GM19238 (cell line): ENCODE results near the gene AKAP3.

Source experiments
- DNase-seq: peaks from one replicate; pipeline ENCODE4 v3.0.0; 2011; ENCODE audit warnings: low spot score; ENCODE audit not compliant: insufficient read length

AKAP3 gene

DNA sequence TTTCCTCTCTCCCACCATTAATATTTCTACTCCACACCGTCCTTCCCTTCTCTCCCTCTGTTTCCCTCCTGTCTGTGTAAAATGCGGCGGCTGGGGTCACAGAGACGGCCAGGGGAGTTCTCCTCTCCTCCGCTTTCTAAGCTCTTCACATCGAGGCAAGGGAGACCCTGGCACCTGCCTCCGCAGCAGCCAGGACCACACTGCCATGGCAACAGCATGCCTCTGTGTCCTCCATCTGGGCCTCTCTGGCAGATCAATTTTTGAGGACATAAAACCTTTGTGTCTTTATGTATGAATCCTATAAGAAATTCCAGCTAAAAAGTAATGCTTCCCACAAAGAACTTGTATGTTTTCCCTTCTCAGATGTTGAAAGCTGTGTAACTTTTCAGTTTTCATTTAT, 45.4 kb downstream of the AKAP3 start:
- DNase-seq: no peak

DNA sequence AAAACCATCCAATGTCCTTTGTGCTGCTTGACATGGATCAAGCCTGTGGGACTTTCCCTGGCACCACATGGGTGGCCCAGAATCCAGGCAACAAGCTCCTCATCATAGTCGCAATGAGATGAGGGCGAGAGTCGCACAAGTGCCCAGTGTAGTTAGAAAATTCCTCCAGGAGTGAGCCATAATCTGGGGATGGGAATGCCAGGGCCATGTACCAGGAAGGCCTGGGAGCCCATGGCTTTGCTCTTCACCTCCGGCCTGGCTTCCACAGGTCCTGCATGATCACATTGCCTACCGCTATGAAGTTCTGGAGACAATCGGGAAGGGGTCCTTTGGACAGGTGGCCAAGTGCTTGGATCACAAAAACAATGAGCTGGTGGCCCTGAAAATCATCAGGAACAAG, 53.0 kb downstream of the AKAP3 start:
- no peak for DNase-seq

DNA sequence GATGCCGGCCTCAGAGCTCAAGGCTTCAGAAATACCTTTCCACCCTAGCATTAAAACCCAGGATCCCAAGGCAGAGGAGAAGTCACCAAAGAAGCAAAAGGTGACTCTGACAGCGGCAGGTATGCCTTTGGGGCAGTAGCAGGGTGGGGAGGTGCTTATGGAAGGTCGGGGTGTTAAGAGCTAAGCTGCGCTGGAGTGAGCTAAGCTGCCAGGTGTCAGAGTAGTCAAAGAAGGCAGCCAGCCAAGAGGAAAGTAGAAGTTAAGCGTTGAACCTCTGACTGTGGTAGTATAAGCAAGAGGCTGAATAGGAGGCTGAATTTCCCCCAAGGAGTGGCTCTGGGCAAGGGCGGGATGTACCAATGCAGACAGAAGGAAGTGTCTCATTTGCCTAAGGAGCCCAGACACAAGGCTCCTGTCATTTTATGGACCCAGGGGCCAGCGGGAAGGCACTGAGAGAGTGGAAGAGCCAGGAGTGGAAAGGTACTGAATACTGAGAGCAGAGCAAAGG, 57.6 kb downstream of the AKAP3 start:
- no peak for DNase-seq

DNA sequence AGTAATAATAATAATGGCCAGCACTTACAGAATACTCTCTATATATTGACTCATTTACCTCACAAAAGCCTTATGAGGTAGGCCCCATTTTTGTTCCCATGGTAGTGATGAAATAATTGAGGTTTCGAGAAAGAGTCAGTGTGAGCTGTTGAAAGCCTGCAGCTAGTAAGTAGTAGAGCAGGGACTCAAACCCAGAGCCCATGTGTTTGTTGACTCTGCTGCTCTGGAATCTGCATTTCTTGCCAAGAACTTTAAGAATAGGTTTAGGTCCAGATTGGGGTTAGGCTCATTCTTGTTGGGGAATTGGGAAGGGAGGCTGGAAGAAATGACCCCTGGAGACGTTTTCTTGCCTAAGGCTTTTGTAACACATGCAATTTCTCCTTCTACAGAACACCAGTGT, 58.9 kb downstream of the AKAP3 start:
- no peak for DNase-seq

DNA sequence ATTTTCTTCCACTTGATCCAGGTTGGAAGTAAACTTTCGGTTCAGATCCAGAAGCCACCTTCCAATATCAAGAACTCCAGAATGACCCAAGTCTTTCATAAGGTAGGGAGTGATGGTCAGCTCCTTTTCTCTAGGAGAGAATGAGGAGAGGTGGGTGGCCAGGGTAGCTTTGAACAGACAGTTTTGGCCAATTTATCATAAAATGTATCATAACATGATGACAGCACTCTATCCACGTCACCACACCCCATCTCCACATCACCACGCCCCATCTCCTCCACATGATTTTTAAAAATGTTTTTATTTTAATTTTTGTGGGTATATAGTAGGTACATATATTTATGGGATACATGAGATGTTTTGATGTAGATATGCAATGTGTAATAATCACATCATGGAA, 59.9 kb downstream of the AKAP3 start:
- DNase-seq: no peak

DNA sequence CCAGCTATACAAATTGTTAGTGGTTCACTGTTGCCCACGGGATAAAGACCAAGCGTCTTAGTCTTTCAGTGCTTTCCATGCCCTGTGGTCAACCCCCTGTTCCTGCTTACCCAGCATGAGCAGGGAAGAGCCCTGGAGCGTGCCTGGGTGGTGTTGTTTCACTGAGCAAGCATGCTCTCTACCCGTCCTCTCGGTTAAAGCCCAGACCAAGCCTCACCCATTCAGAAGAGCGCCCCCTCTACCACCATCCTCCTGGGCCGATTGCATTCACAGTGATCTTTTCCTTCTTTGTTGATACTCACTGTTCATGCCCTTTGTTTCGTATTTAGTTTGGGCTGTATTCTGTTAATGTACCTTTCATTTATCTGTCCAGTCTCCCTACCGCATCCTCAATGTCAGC, 61.7 kb downstream of the AKAP3 start:
- DNase-seq: no peak

DNA sequence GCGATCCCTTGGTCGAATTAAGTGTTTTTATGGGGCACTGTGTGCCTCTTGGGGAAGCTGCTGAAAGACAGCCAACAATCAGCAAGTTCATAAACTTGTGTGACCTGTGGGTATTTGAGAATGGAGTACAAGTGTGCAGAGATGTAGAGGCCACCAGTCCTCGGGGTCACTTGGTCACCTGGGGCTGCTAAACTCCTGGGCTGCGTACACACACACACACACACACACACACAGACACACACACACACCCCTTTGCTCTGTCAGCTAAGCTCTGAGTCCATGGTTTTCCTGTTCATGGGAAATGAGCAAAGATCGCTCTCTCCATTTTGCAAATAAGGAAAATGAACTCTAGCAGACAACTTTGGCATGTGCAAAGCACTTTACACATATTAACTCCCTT, 62.4 kb downstream of the AKAP3 start:
- DNase-seq: no peak

DNA sequence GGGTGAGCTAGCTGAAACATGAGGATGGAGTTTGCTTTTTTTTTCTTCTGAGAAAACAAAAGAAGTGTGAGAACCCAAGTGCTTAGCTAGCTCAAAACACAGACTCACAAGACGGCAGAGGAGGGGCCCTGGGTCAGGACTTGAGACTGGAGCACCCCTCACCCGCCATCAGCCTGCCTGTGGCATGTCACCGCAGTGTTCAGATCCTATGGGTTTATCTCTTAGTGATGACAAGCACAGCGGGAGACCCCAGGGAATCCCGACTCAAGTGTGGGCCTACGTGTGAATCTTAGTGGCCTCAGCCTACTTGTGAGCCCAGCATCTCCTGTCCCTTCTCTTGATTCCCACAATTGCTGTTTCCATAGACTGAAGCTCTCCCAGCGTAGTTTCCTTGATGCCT, 64.0 kb downstream of the AKAP3 start:
- no peak for DNase-seq

DNA sequence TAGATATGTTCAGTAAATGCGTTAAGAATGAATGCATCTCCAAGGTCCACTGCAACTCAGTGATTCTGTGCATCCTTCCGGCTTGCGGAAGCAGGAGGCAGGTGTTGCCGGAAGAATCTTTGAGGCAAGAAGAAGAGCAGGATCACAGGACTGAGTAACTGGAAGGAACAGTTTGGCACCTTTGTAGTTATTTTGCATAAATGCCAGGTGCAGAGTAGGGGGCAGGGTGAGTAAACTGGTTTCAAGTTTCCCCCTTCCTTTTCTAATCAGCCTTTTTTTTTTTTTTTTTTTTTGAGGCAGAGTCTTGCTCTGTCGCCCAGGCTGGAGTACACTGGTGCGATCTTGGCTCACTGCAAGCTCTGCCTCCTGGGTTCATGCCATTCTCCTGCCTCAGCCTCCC, 64.6 kb downstream of the AKAP3 start:
- no peak for DNase-seq

DNA sequence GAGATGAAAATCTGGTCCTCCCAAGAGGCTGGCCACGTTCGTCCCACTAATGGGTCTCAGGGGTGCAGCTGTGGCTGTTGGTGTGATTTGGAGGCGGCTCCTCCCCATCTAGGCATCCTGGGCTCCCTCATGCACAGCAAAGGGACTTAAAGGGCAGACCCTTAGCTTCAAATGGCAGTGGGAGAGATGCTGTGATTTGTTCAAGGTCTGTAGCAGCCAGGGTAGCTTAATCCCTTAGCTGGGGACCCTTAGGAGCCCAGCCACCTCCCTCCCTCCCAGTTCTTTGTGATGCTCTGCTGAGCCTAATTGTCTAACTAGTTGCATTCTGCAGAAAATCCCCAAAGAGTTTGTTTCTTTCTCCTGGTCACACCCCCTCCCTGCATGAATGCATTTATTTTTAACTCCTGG, 68.6 kb downstream of the AKAP3 start:
- DNase-seq: no peak

DNA sequence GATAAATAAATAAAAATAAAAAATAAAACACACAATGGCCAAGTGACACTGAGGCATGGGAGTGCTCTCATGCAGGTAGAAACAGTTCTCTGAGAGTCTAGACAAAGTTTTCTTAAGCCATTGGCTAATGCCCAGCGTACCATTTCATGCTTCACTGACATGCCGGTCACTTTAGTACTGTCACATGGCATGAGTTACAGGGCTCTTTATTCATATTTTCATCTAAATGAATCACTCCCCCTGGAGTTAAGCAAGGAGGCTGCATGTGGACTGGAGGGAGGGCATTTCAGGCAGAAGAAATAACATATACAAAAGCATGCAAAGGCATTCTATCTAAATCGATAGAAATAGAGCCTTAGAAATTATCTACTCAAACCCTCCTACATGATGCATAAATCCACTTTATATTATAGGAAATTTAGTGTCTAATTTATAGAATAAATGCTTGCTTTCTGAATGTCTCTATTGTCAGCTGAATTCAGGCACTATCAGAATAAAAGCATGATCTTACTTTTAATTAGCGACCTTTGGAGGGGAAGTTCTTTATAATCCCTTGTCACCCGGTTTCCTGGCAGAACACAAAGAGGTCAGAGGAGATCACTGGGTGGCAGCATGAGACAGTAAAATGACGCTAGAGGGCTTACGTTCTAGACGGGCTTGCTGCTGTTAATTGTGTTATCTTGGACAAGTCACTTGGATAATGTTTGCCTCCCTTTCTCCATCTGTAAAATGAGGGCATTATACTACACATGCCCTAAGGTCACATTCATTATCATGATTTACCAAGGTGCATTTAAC, 69.3 kb downstream of the AKAP3 start:
- peak; percentile 16 for DNase-seq

DNA sequence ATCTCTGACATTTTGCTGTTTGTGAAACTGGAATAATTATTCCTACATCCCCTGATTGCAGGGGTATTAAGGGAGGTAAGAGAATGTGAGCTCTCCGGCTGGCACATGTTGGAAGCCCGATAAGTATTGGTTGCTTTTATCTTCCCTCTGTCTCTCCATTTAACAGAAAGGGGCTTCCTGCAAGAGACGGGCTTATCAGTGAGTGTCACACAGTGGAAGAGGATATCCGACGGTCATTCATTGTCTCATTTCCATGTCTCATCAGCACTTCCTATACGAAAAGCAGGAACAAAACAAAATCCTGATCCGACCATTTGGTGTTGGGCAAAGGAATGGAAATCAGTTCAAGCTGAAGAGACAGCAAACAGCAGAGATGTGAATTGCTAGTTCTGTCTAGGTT, 76.2 kb downstream of the AKAP3 start:
- no peak for DNase-seq

DNA sequence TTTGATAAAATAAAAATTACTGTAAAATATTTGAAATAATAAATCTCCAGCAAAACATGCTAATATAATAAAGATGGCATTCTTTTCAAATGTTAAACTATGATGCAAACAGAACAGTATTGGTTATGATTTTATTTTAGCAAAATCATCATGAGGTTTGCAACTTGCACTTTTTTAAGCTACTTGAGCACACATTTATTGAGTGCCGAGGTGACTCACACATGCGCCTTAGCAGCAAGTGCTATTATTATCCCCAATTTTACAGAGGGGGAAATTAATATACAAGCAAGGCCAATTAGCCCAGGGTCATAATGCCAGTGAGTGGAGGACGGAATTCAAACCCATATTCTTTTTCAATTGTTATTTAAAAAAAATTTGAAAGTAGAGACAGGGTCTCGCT, 79.6 kb downstream of the AKAP3 start:
- DNase-seq: no peak

DNA sequence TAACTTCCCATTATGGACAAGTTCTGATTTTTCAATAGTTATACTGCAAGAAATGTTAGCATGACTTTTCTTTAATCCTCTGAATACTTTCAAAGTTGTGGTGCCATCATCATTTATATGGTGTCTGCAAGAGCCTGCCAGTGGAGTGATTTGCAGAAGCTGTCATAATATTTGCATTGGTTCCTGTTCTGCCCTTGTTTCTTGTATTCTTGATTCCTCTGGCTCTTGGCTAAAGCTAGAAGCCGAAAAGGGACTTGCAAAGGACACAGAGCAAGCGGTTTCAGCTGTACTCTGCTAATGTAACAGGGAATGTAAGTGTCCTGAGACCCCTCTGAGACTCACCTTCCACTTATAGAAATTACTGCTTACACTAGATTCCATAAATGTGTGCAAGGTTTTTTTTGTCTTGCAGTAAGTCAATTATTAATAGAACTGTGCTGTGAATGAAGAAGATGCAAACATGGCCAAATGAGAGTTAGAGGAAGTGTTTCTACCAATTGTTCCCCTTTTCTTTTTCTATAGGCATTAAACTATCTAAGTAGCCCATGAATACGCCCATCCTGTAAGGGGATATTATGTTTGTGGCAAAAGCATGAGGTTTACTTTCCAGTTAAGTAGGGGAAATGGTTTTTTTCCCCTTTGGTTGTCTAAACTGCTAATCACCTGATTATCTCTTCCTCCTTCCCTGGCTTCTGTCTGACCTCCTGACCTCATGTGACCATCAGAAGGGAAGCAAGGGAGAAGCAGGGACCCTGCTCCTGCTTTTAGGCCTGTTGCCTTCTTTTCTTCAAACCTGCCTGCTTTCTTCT, 81.6 kb downstream of the AKAP3 start:
- peak; percentile 21 for DNase-seq

DNA sequence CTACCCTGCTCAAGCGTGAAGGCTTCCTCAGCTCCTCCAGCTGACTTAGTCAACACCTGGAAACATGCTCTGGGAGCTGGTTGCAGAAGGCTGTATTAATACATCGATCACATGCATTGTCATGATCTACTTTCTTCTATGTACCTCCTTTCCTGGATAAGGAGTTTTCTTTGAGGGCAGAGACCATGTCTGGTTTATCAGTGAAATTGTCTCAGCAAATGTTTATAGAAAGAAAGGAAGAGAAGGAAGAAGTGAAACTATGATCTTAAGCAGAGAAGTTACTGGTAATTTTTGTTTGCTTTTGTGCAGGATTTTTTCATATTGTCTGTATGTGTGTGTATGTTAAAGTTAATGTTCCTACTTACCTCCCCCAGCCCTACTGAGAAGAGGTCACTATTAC, 82.4 kb downstream of the AKAP3 start:
- DNase-seq: no peak
